NCI-H69 (cell line): ENCODE measurements around the gene ENTPD6.
A peak's percentile ranks its signal among the peaks of the same experiment; 100 is the strongest.
"Not testable (repeated sequence)": the region's sequence is repeated elsewhere in the genome, so short reads cannot be mapped to it uniquely, and the experiment has no call there.

ENCODE experiments used
- DNase-seq: peaks from one replicate; lab custom pipeline; 2025; lab: John Stamatoyannopoulos, UW

ENTPD6 gene

GRCh38 chr20:25195014-25195961 lies at the start of gene ENTPD6:
ENTPD6 (plus strand) TSS chr20:25195712; CDS start chr20:25206537, 10,825 bp downstream.
- peak; percentile 96 for DNase-seq

GRCh38 chr20:25146976-25147375 lies 48.5 kb upstream of the ENTPD6 start:
- no peak for DNase-seq

GRCh38 chr20:25147716-25148115 lies 47.8 kb upstream of the ENTPD6 start:
- DNase-seq = no peak

GRCh38 chr20:25148181-25148981 lies 47.1 kb upstream of the ENTPD6 start:
- no peak for DNase-seq

- no peak for DNase-seq
These were observed 46.3 kb upstream of the ENTPD6 start for GRCh38 chr20:25148982-25149846.

- DNase-seq = peak; percentile 93
These were observed 45.5 kb upstream of the ENTPD6 start for GRCh38 chr20:25150016-25150415.

GRCh38 chr20:25158043-25158442 lies 37.5 kb upstream of the ENTPD6 start:
- no peak for DNase-seq

GRCh38 chr20:25160467-25160866 lies 35.0 kb upstream of the ENTPD6 start:
- DNase-seq = peak; percentile 13

GRCh38 chr20:25160897-25161296 lies 34.6 kb upstream of the ENTPD6 start:
- DNase-seq = no peak

GRCh38 chr20:25165128-25165527 lies 30.4 kb upstream of the ENTPD6 start:
- no peak for DNase-seq

- peak; percentile 24 for DNase-seq
These were observed 29.3 kb upstream of the ENTPD6 start for GRCh38 chr20:25166105-25166782.

GRCh38 chr20:25173321-25173720 lies 22.2 kb upstream of the ENTPD6 start:
- DNase-seq = no peak

- no peak for DNase-seq
These were observed 21.6 kb upstream of the ENTPD6 start for GRCh38 chr20:25173886-25174308.

- no peak for DNase-seq
These were observed 19.3 kb upstream of the ENTPD6 start for GRCh38 chr20:25176184-25176583.

- DNase-seq = peak; percentile 83
These were observed 17.6 kb upstream of the ENTPD6 start for GRCh38 chr20:25177890-25178321.

- peak; percentile 75 for DNase-seq
These were observed 16.7 kb upstream of the ENTPD6 start for GRCh38 chr20:25178563-25179438.

- no peak for DNase-seq
These were observed 15.9 kb upstream of the ENTPD6 start for GRCh38 chr20:25179439-25180089.

GRCh38 chr20:25184391-25184790 lies 11.1 kb upstream of the ENTPD6 start:
- DNase-seq = not testable (repeated sequence)

GRCh38 chr20:25187220-25187619 lies 8.3 kb upstream of the ENTPD6 start:
- no peak for DNase-seq

- no peak for DNase-seq
These were observed 7.9 kb upstream of the ENTPD6 start for GRCh38 chr20:25187635-25188034.
